ENCODE data around the gene CREBBP.

- no peak for TF ChIP-seq ZNF384 (IDR thresholded peaks at IDR 0.05)
- TF ChIP-seq FOXM1 (IDR thresholded peaks at IDR 0.05; ENCODE audit: borderline replicate concordance): no peak
- TF ChIP-seq TARDBP (IDR thresholded peaks at IDR 0.05): no peak
- no peak for TF ChIP-seq BHLHE40 (IDR thresholded peaks at IDR 0.05; ENCODE audit: borderline replicate concordance)
- no peak for TF ChIP-seq PKNOX1 (IDR thresholded peaks at IDR 0.05)
- no peak for TF ChIP-seq LEF1 (IDR thresholded peaks at IDR 0.05; ENCODE audit: borderline replicate concordance)
- no peak for TF ChIP-seq SP1 (IDR thresholded peaks at IDR 0.05)
- TF ChIP-seq FOXA1 (IDR thresholded peaks at IDR 0.05): no peak
- no peak for TF ChIP-seq FOXK2 (IDR thresholded peaks at IDR 0.05)
- TF ChIP-seq HDGF (IDR thresholded peaks at IDR 0.05; ENCODE audit: borderline replicate concordance): no peak
- TF ChIP-seq ELF4 (IDR thresholded peaks at IDR 0.05): no peak
- TF ChIP-seq L3MBTL2 (conservative IDR thresholded peaks at IDR 0.05): no peak
- no peak for TF ChIP-seq CTBP1 (IDR thresholded peaks at IDR 0.05; ENCODE audit: borderline replicate concordance)
- TF ChIP-seq SUZ12 (IDR thresholded peaks at IDR 0.05): no peak
These were observed 20.6 kb downstream of the CREBBP start for GRCh38 chr16:3859889-3860288.
